ENCODE data around the gene OSBPL3. TPM values are rescaled to one million over a fixed set of nuclear protein-coding genes. Genes with fewer than 3 reads are reported as not detected.

OSBPL3 gene
- total RNA-seq, 1 donor from 2014 or later = 35.2 TPM

DNA sequence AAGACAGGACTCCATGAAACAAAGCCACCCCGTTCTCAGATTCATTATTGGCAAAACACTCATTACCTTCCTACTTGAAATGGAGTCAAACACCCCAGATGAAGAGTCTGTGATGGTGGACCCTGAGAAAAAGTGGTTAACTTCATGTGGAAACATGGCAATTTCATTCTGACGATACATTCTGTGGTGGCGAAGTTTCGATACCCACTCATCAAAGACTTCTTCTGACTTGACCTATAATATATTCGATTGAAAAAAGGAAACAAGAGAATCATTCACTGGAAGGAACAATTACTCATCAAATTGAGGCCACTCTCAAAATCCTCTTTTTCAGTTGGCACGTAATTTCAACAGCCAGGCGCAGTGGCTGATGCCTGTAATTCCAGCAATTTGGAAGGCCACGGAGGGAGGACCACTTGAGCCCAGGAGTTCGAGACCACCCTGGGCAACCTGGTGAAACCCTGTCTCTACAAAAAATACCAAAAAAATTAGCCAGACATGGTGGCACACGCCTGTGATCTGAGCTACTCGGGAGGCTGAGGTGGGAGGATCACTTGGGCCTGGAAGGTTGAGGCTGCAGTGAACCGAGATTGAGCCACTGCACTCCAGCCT is 113.9 kb downstream of the OSBPL3 start:
- Histone ChIP-seq H3K4me3 (ENCODE audit: low read depth, low read length) (no peak overlapping the region), H3K27me3 (ENCODE audit: control insufficient read depth, insufficient read depth, low read length) (no peaks in the 10 kb centered on the region), H3K36me3 (ENCODE audit: control insufficient read depth, insufficient read depth, low read length) (peaks cover 2% of the 10 kb centered on the region)
- DNase-seq (ENCODE audit: low read depth) = no peak
- TF ChIP-seq, protein P1, sequence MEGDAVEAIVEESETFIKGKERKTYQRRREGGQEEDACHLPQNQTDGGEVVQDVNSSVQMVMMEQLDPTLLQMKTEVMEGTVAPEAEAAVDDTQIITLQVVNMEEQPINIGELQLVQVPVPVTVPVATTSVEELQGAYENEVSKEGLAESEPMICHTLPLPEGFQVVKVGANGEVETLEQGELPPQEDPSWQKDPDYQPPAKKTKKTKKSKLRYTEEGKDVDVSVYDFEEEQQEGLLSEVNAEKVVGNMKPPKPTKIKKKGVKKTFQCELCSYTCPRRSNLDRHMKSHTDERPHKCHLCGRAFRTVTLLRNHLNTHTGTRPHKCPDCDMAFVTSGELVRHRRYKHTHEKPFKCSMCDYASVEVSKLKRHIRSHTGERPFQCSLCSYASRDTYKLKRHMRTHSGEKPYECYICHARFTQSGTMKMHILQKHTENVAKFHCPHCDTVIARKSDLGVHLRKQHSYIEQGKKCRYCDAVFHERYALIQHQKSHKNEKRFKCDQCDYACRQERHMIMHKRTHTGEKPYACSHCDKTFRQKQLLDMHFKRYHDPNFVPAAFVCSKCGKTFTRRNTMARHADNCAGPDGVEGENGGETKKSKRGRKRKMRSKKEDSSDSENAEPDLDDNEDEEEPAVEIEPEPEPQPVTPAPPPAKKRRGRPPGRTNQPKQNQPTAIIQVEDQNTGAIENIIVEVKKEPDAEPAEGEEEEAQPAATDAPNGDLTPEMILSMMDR (IDR thresholded peaks at IDR 0.05; ENCODE audit: insufficient read depth, low read length, poor library complexity, severe bottlenecking) = no peak

DNA sequence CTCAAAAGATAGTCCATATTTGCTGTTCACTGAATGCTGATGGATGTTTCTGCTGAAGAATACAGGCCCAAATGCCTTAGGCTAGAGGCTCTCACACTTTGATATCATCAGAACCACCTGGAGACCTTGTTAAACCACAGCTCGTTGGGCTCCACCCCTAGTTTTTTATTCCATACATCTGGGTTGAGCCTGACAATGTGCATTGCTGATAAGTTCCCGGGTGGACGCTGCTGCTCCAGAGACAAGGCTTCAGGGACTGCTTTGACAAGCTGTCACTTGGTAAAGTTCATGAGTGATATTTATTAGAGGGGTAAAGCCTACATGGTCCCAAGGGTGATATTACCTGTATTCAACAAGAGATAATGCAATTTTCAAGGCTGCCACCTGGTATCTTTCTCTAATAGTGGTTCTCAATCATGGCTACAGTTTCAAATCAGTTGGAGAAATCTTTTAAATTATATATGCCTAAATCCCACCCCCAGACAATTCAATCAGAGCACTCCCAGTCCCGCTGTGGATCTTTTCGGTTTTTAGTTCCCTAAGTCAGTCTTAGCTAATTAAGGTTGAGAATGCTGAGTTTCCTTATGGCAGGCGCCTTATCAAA is 115.7 kb downstream of the OSBPL3 start:
- Histone ChIP-seq H3K27me3 (ENCODE audit: control insufficient read depth, insufficient read depth, low read length) (no peaks in the 10 kb centered on the region), H3K4me3 (ENCODE audit: low read depth, low read length) (no peak overlapping the region), H3K36me3 (ENCODE audit: control insufficient read depth, insufficient read depth, low read length) (peaks cover 2% of the 10 kb centered on the region)
- TF ChIP-seq, protein P1 (IDR thresholded peaks at IDR 0.05; ENCODE audit: insufficient read depth, low read length, poor library complexity, severe bottlenecking) = no peak
- DNase-seq (ENCODE audit: low read depth) = no peak

DNA sequence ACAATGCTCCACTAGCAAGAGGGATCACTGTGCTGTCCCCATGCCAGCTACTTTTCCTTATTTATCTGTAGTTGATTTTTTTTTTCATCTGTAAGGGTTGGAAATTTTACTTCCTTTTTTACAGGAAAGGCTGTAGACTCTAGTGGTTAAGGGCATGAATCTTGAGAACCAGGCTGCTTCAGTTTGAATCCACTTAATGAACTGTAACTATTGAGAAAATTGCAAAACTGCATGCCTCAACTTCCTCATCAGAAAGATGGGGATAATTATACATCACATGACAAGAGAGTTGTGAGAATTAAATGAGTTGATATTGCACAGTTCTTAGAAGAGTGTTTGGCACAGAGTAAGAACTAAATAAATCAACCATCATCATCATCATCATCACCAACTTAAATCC is 116.4 kb downstream of the OSBPL3 start:
- DNase-seq (ENCODE audit: low read depth) = no peak
- Histone ChIP-seq H3K4me3 (ENCODE audit: low read depth, low read length) (no peak overlapping the region), H3K36me3 (ENCODE audit: control insufficient read depth, insufficient read depth, low read length) (peaks cover 2% of the 10 kb centered on the region), H3K27me3 (ENCODE audit: control insufficient read depth, insufficient read depth, low read length) (no peaks in the 10 kb centered on the region)
- TF ChIP-seq, protein P1 (IDR thresholded peaks at IDR 0.05; ENCODE audit: insufficient read depth, low read length, poor library complexity, severe bottlenecking) = no peak

GRCh38 chr7:24862461-24862860 is 117.5 kb downstream of the OSBPL3 start:
- H3K4me3 ChIP-seq (ENCODE audit: low read depth, low read length) = no peak overlapping the region
- TF ChIP-seq, protein P1 (IDR thresholded peaks at IDR 0.05; ENCODE audit: insufficient read depth, low read length, poor library complexity, severe bottlenecking) = no peak
- H3K27me3 ChIP-seq (ENCODE audit: control insufficient read depth, insufficient read depth, low read length) = no peaks in the 10 kb centered on the region
- peaks cover 2% of the 10 kb centered on the region for H3K36me3 ChIP-seq (ENCODE audit: control insufficient read depth, insufficient read depth, low read length)
- no peak for DNase-seq (ENCODE audit: low read depth)

DNA sequence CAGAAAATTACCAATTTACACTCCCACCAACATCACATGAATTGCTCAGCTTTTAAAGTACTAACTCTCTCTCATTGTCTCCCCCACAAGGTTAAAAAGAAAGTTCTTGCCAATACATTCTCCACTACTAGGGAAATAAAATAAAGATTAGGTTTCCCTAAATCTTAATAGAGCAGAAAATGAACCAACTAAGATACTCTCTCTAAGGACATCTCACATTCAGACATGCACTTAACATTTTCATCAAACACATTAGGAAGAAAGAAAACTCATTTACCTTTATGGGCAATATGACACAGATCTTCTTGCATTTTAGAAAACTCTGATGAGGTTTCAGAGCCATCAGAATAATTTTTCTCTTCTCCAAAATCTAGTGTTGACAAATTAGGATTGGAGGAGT is 118.6 kb downstream of the OSBPL3 start:
- no peak overlapping the region for H3K4me3 ChIP-seq (ENCODE audit: low read depth, low read length)
- H3K27me3 ChIP-seq (ENCODE audit: control insufficient read depth, insufficient read depth, low read length) = no peaks in the 10 kb centered on the region
- peaks cover 2% of the 10 kb centered on the region for H3K36me3 ChIP-seq (ENCODE audit: control insufficient read depth, insufficient read depth, low read length)
- TF ChIP-seq, protein P1 (IDR thresholded peaks at IDR 0.05; ENCODE audit: insufficient read depth, low read length, poor library complexity, severe bottlenecking) = no peak
- DNase-seq (ENCODE audit: low read depth) = no peak

DNA sequence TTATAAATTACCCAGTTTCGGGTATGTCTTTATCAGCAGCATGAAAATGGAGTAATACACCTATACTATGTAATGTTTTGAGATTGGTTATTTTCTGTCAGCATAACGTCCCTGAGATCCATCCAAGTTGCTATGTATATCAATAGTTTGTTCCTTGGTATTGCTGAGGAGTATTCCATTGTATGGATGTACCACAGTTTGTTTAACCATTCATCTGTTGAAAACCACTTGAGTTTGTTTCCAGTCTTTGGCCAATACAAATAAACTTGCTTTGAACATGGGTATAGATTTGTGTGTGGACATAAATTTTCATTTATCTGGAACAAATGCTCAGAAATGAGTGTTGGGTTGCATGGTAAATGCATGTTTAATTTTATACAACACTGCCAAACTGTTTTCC is 119.4 kb downstream of the OSBPL3 start:
- no peak for DNase-seq (ENCODE audit: low read depth)
- Histone ChIP-seq H3K36me3 (ENCODE audit: control insufficient read depth, insufficient read depth, low read length) (peaks cover 2% of the 10 kb centered on the region), H3K4me3 (ENCODE audit: low read depth, low read length) (no peak overlapping the region), H3K27me3 (ENCODE audit: control insufficient read depth, insufficient read depth, low read length) (no peaks in the 10 kb centered on the region)
- TF ChIP-seq, protein P1 (IDR thresholded peaks at IDR 0.05; ENCODE audit: insufficient read depth, low read length, poor library complexity, severe bottlenecking) = no peak
